H1 (cell line): Measurements from ENCODE around the gene CCDC141. TPM values are rescaled to one million over a fixed set of nuclear protein-coding genes. Genes with fewer than 3 reads are reported as not detected.

Experiments used
- CREB1 ChIP-seq: IDR thresholded peaks from 2 replicates; pipeline ENCODE4 v1.6.1; 2012; ENCODE audit warnings: inconsistent platforms
- MAFK ChIP-seq: IDR thresholded peaks from 2 replicates; pipeline ENCODE4 v1.6.1; 2012; ENCODE audit warnings: low read depth, mild to moderate bottlenecking, improper control_type of control experiment, low read length
- NRF1 ChIP-seq: IDR thresholded peaks from 2 replicates; pipeline ENCODE4 v1.6.1; 2011; ENCODE audit warnings: mild to moderate bottlenecking, low read depth, low read length, improper control_type of control experiment
- SIN3A ChIP-seq, 2 experiments: IDR thresholded peaks in 1 of 2; conservative IDR thresholded peaks in 1 of 2; 2 replicates each; pipeline ENCODE4 v1.6.1; 2011 to 2012; ENCODE audit warnings: low read length in 2 of 2, improper control_type of control experiment in 1 of 2, low read depth in 1 of 2, mild to moderate bottlenecking in 1 of 2
- SP1 ChIP-seq: IDR thresholded peaks from 2 replicates; pipeline ENCODE4 v1.6.1; 2011; ENCODE audit warnings: low read depth, low read length
- TAF7 ChIP-seq: optimal IDR thresholded peaks from 2 replicates; pipeline ENCODE3; 2011; ENCODE audit warnings: low read depth, mild to moderate bottlenecking, inconsistent platforms, low read length, moderate library complexity, borderline replicate concordance
- TBP ChIP-seq: IDR thresholded peaks from 2 replicates; pipeline ENCODE4 v1.6.1; 2011; ENCODE audit warnings: low read depth, low read length, improper control_type of control experiment
- TEAD4 ChIP-seq: IDR thresholded peaks from 2 replicates; pipeline ENCODE4 v1.6.1; 2012; ENCODE audit warnings: low read depth, low read length, inconsistent platforms, mixed read lengths
- polyA plus RNA-seq, 7 experiments: library from polyadenylated mRNA; depleted of rRNA in 3 of 7; stranded (reverse) in 5 of 7; unstranded in 2 of 7; fragments of >200 nt in 5 of 7; fragments of 200-250 nt in 2 of 7; gene quantifications; 1 replicate in 5 of 7; 2 replicates in 1 of 7; 4 replicates in 1 of 7; pipeline versions ENCODE4 v1.2.1 to v1.2.3, GENCODE V29; 2011 to 2013; ENCODE audit warnings: missing spikeins in 2 of 7, mixed read lengths in 2 of 7
- total RNA-seq: library from RNA; stranded (reverse); fragmentation: NEBNext Ultra II Directional; extraction: Animal tissue kit (Norgen Biotek cat#: 25700); gene quantifications from 2 replicates; pipeline ENCODE4 v1.2.1, GENCODE V29; 2021
- TF ChIP-seq, protein P1 (sequence below): fragments of 300-600 bp; sonication (generic); IDR thresholded peaks from 2 replicates; pipeline ENCODE4 v1.7.1; 2012; ENCODE audit warnings: low read length, moderate library complexity, mild to moderate bottlenecking, inconsistent platforms; ENCODE audit not compliant: insufficient replicate concordance
- TF ChIP-seq, protein P2 (sequence below): IDR thresholded peaks from 2 replicates; pipeline ENCODE4 v1.6.1; 2011; ENCODE audit warnings: low read depth, mild to moderate bottlenecking, low read length; ENCODE audit not compliant: insufficient read depth

CCDC141 gene
- total and polyA plus RNA-seq, 2 of the 8 experiments (the other 6 are each of a cell fraction or from before 2014, with no cell fraction given): 0.56 to 21.6 TPM

DNA sequence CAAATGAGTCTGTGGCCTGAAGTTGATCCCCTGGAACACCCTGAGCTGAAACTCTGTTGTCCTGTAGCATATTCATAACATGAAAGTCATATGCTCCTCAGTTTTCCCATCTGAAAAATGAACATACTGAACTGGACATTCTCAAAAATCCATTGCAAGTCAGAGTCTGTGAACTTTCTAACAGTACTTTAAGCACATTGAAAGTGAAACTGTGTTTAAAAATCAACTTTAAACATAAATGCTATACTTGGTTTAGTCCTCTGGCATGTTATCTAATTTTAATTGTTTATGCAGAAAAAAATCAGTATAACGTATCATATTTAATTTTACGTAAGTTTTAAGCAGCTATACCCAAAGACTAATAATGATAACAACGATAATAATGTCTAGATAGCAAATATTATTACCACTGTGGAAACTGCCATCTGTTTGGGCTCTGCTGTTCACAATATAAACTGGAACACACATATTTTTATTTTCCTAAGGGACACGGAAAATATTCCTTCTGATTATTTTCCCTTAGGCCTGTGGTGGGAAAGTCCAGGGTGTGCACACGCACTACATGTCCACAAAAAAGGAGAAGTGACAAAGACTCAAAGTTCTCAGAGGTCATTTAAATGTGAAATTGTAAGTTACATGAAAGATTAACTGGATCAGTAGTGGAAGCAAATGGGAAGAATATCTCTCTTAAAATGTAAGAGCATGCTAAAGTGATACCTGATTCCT is 186.6 kb downstream of the CCDC141 start (continued):
- TF ChIP-seq, protein P1, sequence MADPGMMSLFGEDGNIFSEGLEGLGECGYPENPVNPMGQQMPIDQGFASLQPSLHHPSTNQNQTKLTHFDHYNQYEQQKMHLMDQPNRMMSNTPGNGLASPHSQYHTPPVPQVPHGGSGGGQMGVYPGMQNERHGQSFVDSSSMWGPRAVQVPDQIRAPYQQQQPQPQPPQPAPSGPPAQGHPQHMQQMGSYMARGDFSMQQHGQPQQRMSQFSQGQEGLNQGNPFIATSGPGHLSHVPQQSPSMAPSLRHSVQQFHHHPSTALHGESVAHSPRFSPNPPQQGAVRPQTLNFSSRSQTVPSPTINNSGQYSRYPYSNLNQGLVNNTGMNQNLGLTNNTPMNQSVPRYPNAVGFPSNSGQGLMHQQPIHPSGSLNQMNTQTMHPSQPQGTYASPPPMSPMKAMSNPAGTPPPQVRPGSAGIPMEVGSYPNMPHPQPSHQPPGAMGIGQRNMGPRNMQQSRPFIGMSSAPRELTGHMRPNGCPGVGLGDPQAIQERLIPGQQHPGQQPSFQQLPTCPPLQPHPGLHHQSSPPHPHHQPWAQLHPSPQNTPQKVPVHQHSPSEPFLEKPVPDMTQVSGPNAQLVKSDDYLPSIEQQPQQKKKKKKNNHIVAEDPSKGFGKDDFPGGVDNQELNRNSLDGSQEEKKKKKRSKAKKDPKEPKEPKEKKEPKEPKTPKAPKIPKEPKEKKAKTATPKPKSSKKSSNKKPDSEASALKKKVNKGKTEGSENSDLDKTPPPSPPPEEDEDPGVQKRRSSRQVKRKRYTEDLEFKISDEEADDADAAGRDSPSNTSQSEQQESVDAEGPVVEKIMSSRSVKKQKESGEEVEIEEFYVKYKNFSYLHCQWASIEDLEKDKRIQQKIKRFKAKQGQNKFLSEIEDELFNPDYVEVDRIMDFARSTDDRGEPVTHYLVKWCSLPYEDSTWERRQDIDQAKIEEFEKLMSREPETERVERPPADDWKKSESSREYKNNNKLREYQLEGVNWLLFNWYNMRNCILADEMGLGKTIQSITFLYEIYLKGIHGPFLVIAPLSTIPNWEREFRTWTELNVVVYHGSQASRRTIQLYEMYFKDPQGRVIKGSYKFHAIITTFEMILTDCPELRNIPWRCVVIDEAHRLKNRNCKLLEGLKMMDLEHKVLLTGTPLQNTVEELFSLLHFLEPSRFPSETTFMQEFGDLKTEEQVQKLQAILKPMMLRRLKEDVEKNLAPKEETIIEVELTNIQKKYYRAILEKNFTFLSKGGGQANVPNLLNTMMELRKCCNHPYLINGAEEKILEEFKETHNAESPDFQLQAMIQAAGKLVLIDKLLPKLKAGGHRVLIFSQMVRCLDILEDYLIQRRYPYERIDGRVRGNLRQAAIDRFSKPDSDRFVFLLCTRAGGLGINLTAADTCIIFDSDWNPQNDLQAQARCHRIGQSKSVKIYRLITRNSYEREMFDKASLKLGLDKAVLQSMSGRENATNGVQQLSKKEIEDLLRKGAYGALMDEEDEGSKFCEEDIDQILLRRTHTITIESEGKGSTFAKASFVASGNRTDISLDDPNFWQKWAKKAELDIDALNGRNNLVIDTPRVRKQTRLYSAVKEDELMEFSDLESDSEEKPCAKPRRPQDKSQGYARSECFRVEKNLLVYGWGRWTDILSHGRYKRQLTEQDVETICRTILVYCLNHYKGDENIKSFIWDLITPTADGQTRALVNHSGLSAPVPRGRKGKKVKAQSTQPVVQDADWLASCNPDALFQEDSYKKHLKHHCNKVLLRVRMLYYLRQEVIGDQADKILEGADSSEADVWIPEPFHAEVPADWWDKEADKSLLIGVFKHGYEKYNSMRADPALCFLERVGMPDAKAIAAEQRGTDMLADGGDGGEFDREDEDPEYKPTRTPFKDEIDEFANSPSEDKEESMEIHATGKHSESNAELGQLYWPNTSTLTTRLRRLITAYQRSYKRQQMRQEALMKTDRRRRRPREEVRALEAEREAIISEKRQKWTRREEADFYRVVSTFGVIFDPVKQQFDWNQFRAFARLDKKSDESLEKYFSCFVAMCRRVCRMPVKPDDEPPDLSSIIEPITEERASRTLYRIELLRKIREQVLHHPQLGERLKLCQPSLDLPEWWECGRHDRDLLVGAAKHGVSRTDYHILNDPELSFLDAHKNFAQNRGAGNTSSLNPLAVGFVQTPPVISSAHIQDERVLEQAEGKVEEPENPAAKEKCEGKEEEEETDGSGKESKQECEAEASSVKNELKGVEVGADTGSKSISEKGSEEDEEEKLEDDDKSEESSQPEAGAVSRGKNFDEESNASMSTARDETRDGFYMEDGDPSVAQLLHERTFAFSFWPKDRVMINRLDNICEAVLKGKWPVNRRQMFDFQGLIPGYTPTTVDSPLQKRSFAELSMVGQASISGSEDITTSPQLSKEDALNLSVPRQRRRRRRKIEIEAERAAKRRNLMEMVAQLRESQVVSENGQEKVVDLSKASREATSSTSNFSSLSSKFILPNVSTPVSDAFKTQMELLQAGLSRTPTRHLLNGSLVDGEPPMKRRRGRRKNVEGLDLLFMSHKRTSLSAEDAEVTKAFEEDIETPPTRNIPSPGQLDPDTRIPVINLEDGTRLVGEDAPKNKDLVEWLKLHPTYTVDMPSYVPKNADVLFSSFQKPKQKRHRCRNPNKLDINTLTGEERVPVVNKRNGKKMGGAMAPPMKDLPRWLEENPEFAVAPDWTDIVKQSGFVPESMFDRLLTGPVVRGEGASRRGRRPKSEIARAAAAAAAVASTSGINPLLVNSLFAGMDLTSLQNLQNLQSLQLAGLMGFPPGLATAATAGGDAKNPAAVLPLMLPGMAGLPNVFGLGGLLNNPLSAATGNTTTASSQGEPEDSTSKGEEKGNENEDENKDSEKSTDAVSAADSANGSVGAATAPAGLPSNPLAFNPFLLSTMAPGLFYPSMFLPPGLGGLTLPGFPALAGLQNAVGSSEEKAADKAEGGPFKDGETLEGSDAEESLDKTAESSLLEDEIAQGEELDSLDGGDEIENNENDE: no peak
- TF ChIP-seq SP1 (no peak), NRF1 (no peak), SIN3A (conservative IDR thresholded peaks at IDR 0.05 in 1 of 2, IDR thresholded peaks at IDR 0.05 in 1 of 2; ENCODE audit: low read depth in 1 of 2, low read length in 2 of 2) (no peak), CREB1 (no peak), TBP (no peak), TAF7 (no peak), TEAD4 (no peak), MAFK (no peak)
- TF ChIP-seq, protein P2, sequence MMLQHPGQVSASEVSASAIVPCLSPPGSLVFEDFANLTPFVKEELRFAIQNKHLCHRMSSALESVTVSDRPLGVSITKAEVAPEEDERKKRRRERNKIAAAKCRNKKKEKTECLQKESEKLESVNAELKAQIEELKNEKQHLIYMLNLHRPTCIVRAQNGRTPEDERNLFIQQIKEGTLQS: no peak
